Adrenal gland (tissue), 5 donors: ENCODE results near the gene SLC7A1.

ENCODE experiments used
- POLR2A ChIP-seq, 2 donors: fragments of 450-650 bp; IDR thresholded peaks; one replicate each; pipeline ENCODE4 v1.6.1; 2017; ENCODE audit warnings: antibody characterized with exemption in 2 of 2, mild to moderate bottlenecking in 2 of 2, moderate library complexity in 1 of 2
- TF ChIP-seq, protein P1 (sequence below), 6 experiments: fragments of 450-650 bp in 4 of 6; fragments of 200-600 bp in 2 of 6; sonication (generic) in 1 of 6; IDR thresholded peaks; 1 replicate in 5 of 6; 2 replicates in 1 of 6; pipeline versions ENCODE4 v1.5.1 to v1.8.0; 2016 to 2021; ENCODE audit warnings: antibody characterized with exemption in 6 of 6, mild to moderate bottlenecking in 2 of 6, moderate library complexity in 1 of 6
- donor health status: DM: no; HTN: no; CAD: no.

DNA sequence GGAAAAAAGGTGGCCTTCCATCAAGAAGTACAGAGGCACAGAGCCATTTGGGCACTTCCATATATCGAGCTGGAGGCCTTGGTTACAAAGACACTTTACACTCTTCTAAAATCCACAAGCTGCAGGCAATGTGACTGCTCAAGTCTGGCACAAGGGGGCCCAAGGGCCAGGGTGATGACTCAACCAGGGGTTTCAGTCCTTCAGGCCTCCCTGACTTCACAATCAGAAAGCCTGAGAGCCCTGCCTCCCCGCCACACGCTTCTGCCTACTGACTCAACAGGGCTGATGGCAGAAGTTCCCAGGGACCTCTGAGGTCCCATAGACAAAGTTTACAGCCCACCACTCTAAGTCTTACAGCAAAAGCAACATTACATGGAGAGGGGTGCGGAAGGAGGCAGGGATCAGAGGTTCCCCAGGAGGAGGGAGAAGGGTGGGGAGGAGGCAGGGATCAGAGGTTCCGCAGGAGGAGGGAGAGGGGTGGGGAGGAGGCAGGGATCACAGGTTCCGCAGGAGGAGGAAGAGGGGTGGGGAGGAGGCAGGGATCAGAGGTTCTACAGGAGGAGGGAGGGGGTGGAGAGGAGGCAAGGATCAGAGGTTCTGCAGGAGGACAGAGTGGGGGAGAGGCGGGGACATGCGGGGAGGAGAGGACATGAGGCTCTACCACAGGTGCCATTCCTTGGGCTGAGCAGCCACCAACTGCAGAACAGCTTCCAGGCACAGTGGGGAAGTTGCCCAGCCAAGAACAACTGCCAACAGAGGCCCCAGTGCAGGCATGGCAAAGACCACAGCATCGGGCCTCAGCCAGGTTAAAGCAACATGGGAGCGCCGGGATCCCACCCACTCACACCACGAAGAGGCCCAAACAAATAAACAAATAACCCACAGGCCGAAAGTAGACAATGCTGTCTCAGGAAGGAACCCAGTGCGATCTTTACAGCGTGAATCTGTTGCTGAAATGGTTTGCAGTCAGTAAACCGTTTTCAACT is 52.0 kb downstream of the SLC7A1 start:
- TF ChIP-seq POLR2A (IDR thresholded peaks at IDR 0.05): no peak
- TF ChIP-seq, protein P1, sequence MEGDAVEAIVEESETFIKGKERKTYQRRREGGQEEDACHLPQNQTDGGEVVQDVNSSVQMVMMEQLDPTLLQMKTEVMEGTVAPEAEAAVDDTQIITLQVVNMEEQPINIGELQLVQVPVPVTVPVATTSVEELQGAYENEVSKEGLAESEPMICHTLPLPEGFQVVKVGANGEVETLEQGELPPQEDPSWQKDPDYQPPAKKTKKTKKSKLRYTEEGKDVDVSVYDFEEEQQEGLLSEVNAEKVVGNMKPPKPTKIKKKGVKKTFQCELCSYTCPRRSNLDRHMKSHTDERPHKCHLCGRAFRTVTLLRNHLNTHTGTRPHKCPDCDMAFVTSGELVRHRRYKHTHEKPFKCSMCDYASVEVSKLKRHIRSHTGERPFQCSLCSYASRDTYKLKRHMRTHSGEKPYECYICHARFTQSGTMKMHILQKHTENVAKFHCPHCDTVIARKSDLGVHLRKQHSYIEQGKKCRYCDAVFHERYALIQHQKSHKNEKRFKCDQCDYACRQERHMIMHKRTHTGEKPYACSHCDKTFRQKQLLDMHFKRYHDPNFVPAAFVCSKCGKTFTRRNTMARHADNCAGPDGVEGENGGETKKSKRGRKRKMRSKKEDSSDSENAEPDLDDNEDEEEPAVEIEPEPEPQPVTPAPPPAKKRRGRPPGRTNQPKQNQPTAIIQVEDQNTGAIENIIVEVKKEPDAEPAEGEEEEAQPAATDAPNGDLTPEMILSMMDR (IDR thresholded peaks at IDR 0.05): no peak
